DMS53 treated with DMSO at 0.1 percent for 48 hours (cell line): ENCODE data around the gene KIF25.

Source experiments
- DNase-seq: peaks from one replicate; lab custom pipeline; 2025; ENCODE audit not compliant: unreplicated experiment; lab: John Stamatoyannopoulos, UW

The KIF25 gene

DNA sequence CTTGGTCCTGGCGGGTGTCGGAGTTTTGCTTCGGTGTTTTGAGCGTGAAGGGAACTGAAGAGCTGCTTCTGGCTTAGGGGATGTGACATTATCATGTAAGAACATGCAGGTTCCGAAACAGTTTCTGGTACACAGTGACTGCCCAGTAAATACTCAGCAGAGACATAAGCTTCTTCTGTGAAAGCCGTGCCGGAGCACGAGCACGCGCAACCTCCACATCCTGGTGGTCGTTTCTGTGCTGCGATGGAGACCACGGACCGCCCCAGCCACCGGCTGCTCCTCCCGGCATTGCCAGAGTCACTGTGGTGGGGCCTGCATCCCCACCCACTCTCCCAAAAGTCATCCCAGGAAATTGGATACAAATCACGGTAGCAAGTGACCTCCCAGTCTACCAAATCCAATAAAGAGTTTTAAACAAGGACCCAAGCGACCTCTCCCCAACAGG is 18.7 kb downstream of the KIF25 start:
- DNase-seq, result no peak

DNA sequence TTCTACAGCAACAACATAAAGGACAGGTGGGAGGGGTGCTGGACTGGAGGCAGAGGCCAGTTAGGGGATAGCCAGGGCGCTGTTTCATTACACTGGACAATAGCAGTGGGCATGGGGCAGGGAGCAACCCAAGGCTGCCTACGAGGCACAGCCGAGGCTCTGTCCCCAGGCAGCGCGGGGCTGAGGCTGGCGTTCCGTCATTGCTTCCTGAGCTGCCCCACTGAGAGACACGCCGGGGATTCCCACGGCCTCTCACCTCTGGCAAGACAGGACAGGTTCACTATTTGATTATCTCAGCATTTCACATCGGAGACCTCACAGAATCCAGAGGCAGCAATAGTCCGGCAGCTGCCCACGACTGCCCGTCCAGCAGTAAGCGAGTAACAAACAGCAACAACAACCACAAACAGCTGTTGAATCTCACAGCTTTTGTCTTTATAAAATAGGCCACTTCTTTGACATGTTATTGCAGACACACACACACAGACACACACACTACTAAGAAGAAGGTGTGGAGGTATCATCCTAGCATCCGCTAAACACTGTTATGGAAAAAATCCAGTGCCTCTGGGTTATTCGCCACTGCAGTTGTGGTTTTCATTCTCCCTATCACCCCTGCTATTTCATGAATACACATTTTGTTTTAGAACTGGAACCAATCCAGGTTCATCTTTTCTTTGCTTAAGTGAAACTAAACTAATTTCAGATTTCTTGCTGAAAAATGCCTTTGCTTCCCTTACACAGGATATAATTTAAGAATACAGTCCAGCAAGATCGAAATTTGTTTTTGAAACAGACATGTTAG is 19.5 kb downstream of the KIF25 start:
- DNase-seq, result no peak

DNA sequence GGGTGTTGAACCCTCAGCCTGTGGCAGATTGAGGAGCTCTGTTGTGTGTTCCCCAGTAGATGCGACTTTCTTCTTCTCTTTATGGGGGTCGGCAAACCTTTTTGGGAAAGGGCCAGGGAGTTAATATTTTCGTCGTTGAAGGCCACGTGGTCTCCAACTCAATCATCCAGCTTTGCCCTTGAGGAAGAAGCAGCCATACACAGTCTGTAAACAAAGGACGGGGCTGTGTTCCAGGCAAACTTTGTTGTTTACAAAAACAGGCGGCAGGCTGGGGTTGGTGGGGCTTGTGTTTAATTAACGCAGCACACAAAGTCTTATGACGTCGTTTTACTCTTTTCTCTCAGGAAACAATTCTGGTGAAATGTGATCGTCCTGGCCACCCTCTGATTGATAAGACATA is 20.2 kb downstream of the KIF25 start:
- no peak for DNase-seq

DNA sequence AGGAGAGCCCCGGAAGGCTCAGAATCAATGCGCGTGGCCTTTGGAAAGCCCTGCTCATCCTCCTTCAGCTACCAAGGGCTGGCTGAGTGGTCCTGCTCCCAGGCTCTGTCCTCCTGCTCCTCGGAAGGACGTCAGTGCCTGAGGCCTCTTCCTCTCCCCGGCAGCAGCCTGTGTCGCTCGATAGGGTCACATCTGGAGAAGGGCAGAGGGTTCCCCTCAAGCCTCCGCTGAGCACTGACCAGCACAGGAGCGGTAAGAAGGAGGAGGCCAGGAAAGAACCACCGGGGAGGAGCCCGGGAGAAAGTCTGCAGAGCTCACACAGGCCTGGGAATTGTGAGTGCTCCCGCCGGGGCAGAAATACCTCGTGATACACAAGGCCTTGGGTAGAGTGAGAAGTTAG is 21.2 kb downstream of the KIF25 start:
- no peak for DNase-seq

DNA sequence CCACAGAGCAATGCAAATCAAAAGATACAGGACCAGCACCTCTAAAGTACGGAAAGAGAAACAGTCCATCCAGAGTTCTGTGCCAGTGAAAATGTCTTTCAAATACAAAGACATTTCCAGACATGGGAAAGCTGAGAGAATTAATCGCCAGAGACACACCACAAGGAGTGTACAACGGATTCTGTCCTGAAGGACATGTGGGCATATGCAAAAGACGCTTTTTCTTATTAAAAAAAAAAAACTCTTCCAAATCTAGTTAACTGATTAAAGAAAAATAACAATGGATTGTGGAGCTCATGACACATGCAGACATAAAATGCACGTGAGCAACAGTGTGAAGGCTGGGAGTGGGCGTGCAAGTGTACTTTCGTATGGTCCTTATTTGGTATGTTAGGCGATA is 22.8 kb downstream of the KIF25 start:
- DNase-seq, result no peak

DNA sequence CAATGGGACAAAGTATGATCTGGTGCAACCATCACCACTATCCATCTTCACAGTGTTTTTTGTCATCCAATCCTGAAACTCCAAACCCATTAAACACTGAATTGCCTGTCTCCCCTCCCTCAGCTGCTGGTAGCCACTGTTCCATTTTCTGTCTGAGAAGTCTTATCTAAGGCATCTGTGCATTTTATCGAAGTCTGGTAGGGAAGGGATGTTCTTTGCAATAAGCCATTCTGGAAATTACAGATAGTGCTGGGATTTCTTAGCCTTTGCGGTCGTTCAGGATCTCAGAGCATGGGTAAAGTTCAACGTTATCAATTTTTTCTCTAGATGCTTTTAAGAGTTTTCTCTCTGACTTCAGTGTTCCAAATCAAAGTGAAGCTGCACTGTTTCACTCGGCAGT is 24.1 kb downstream of the KIF25 start:
- no peak for DNase-seq

DNA sequence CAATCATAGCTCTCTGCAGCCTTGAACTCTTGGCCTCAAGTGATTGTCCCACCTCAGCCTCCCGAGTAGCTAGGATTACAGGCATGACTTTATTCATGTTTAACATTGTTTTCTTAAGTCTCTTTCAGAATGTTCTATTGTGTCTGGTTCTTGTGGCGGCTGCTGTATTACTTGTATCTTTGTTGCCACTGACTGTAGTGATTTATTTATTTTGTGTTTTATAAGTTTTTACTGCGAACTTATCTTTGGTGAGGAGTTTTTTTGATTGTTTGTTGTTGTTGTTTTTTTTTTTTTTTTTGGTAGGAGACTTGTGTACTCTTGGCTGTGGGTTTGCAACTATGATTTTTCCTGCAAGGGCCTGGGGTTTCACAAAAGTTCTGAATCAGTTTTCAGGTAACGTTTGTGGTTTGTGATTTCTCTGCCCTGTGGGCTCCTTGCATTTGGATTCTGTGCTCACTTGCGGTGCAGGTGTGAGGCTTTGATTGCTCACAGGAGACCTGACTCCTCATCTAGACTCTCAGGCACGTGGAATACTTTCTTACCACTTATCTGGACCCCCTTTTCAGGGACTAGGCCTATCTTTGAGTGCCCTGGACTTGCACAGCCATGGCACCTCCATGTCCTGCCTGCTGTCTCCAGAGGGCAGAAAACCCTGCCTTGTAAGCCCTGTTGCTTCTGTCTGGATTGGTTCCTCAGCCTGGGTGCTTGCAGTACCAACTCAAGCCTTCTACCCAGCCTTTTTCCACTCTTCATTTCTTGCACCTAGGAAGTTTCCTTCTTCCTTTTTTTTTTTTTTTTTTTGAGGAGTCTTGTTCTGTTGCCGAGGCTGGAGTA is 25.2 kb downstream of the KIF25 start:
- DNase-seq, result no peak

DNA sequence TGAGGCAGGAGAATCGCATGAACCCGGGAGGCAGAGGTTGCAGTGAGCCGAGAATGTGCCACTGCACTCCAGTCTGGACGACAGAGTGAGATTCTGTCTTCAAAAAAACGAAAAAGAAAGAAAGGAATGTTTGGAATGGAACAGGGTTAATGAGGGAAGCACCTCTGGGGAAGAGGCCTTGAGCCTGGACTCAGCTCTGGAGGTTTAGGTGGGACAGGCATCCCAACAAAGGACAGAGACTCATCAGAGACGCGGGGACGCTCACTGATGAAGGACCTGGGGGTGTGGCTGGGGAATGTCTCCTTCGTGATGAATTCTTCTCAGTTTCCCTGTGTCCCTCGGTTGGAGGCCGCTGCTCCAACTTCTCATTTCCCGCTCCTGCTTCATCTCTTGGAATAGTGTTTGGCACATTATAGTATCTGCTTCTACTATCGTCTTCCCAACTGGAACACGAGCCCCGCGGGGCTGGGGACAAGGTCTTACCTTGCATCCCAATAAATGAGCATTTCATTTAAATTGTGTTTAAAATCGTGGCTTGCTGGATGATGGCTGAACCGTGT is 27.6 kb downstream of the KIF25 start:
- DNase-seq, result no peak

DNA sequence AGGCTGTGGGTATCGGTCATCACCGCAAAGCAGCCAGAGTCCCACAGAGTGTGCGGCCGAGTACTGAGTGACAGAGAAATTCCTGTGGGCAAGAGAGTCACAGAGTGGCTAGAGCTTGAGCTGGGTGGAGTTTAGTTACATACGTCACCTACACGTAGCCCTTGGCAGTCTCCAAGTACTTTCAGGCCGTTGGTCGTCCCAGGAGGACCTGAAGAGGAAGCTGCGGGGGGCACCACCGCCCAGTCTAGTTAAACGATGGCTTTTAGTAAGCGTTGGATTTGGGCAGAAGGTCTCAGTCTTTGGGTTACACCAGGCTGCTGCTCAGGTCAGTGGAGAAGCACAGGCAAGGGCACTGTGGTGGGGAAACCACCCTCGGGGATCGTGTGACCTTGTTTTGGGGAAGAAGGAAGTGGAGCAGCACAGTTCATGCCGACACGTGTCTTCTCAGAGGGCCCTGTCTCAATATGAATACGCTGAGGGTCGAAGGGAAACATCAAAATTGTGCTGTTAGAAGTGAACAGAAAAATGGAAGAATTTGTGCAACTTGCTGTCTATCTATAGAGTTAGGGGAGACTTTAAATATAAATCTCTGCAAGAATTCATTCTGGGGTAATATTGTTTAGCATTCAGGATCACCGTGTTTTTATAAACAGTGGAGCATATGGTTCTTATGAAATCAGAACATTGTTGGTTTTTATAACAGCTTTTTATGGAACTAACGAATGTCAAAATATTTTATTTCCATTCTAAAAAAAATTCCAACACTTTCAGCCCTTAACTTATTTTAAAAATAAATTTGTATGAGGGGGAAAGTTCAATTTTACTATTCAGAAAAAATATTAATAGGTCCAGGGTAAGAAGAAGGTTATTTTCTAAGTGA is 28.6 kb downstream of the KIF25 start:
- DNase-seq, result no peak

DNA sequence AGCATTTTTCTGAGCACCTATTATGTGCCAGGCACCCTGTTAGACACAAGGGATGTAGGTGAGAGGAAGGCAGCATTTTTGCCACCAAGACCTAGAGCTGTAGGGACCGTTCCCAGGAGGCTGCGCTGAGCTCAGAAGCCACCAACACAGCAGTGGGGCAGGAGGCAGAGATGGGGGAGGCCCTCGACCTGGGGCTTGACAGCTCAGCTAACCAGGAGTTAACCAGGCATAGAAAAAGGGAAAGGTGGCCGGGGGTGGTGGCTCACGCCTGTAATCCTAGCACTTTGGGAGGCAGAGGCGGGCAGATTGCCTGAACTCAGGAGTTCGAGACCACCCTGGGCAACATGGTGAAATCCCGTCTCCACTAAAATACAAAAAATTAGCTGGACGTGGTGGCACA is 29.5 kb downstream of the KIF25 start:
- no peak for DNase-seq

DNA sequence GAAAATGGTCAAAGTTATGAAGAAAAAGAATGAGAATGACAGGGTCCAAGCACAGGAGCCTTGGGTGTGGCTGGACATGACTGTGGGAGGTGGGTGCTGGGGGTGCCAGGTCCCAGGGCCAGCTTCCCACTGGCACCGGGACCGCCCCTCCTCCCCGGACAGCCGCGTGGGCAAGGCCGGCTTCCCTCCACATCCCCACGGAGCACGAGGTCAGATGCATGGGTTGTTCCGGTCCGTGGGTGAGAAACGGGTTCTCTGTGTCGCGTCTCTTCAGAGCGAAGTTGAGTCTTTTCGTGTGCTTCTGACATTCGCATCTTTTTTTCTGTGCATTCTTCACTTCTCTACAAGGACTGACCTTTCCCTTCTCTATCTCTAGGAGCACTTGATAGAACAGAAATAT is 30.1 kb downstream of the KIF25 start:
- DNase-seq, result no peak

DNA sequence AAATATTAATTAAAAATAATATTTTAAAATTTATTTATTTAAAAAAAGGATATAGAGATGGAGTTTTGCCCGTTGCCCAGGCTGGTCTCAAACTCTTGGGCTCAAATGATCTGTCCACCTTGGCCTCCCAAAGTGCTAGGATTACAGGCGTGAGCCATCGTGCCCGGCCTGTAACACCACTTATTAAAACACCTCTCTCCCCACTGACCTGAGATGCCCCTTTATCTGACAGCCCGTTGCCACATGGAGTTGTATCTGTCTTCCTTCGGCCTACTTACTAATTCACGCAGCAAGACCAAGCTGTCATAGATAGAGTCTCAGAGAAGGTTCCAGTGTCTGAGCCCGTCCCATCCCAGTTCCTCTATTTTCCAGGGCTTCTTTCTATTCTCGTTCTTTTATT is 30.7 kb downstream of the KIF25 start:
- no peak for DNase-seq

DNA sequence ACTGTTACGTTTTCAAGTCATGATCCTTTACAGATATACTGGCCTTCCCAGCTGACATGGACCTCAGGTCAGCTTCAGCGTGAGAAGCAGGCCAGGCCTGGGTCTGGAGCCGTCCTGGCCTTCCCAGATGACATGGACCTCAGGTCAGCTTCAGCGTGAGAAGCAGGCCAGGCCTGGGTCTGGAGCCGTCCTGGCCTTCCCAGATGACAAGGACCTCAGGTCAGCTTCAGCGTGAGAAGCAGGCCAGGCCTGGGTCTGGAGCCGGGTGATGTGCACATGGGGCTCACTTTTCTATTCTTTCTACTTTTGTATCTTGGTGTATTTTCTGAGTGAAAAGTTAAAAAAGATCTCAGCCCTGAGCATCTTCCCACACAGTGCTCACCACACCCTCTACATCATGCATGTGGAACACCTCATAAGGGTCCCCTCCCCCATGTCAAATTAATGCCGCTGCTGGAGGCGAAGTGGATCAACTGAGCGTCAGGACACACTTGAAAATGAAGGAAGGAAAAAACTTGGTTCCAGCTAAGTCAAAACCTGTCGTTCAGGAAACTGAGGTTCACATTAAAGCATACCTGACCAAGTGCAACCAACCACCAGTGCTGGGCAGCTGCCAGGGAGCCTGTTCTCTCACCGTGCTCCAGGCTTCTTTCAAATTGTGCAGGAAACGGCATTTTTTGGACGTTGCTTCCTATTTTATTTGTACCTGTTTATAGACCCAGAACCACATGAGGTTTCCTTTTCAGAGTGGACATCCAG is 32.2 kb downstream of the KIF25 start:
- DNase-seq, result no peak

DNA sequence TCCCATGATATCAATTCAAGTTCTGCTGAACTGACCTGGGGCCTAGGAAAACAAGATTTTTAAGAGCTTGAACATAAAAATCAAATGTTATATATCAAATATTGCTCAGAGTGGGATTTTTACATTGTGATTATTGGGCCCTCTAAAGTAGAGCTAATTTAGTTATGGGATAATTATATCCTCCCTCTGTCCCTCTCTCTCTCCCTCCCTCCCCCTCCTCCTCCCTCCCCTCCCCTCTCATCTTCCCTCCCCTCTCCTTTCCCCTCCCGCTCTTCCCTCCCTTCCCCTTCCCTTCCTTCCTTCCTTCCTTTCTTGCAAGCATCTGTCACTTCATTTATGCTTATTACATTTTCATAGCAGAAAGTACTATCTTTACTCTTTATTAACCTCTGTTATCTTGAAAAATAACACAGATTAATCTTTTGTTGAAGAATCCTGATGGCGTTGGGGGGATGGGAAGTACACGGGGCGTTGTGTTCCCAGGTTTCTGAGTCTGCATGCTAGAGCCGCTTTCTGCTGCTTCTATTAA is 32.8 kb downstream of the KIF25 start:
- no peak for DNase-seq

DNA sequence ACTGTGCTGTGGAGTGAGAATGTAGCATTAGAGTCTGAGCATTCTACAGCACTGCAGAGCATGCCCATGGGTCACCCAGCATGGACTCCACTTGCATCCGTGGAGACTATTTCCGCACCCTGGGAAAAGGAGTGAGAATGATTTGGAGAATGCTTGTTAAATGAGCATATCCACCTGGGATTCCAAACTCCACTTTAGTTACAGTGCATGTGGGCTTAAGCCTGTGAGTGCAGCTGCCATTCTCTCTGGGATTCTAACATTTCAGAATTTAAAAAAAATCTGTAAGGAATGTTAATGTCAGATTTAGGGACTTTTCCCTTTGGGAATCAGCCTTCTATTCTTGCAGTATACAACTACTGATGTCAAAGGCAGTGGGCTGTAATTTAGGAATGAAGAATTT is 33.4 kb downstream of the KIF25 start:
- DNase-seq, result no peak

DNA sequence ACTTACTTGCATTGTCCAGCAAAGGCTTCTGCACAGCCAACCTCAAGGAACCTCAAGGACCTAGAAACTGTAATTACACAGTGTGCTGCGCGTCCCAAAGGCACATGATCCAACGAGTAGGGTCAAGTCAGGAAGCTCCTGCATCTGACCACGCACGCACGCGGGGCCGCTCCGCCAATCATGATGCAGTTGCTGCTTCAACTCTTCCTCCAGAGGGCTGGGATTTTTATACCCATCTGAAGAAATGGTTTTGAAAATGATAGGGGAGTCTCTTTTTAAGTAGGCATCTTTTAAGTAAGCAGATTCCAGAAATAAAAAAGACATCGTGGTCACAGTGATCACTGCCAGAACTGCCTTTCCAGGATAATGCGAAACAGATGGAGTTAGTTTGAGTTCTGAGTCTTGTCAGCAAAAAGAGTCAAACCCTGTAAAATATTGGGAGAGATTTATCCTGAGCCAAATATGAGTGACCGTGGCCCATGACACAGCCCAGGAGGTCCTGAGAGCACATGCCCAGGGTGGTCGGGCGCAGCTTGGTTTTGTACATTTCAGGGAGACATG is 34.0 kb downstream of the KIF25 start:
- no peak for DNase-seq

DNA sequence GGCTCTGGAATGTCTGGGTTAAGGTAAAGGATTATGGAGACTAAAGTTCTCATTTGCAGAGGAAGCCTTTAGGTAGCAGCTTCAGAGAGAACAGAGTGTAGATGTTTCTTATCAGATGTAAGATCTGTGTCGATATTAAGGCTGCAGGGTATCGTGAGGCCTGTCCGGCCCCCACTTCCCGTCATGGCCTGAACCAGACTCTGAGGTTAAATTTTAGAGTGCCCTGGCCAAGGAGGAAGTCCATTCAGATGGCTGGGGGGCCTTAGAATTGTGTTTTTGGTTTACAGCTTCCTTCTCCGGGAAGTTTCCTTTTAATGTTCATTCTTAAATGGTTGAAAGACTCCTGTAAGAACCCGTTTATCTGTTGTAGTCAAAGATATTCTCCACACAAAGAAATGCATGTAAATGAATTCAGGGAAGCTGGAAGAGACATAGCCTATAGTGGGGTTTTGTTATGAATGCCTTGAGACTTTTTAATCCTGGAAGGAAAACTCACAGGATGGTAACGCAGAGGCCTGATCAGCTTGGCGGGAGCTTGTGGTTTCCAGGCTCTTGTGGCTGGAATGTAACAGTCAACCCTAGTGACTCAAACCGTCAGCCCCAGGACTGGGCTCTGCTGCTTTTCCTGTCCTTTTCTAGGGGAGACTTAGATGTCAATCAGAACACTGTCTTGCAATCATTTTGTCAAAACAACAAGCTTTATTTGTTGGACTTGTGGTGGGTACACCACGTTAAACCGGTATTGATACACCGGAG is 34.7 kb downstream of the KIF25 start:
- no peak for DNase-seq

DNA sequence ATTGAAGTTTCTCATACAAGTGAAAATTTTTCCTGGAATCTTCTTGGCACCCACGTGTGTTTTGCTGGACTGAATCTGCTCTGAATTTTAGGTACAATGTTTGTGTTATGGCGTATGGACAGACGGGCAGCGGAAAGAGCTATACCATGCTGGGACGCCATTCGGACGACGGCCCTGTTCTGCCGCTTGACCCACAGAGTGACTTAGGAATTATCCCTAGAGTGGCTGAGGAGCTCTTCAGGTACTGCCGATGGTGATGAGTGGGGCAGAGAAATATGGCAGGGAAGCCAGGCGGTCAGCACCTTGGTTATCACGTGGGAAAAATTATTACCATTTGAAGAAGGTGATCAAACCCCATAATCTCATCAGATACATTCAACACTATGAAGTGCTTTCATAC is 36.3 kb downstream of the KIF25 start:
- DNase-seq, result no peak

DNA sequence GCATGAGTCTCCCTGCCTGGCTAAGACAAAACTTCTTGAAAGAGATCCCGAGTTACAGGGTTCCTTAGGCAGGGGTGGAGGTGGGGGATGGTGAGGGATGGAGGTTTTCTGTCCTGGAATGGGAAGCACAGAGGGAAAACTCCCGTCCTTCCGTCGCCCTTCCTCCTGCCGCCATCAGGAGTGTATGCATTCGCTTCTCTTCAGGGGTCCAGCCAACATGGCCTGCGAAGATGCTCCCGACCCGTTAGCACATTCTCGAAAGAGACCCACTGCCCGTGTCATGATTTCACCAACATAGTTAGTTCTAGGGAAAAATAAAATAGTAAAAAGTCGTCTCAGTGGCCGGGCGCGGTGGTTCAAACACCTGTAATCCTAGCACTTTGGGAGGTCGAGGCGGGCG is 37.1 kb downstream of the KIF25 start:
- DNase-seq, result no peak
